ENCODE measurements around the gene FAM3D. TPM values are rescaled to one million over a fixed set of nuclear protein-coding genes. Genes with fewer than 3 reads are reported as not detected.
A peak's percentile ranks its signal among the peaks of the same experiment; 100 is the strongest.

FAM3D gene
- polyA plus RNA-seq, 1 donor (not counting 4 experiments of a cell fraction or from before 2014, with no cell fraction given) = not detected

DNA sequence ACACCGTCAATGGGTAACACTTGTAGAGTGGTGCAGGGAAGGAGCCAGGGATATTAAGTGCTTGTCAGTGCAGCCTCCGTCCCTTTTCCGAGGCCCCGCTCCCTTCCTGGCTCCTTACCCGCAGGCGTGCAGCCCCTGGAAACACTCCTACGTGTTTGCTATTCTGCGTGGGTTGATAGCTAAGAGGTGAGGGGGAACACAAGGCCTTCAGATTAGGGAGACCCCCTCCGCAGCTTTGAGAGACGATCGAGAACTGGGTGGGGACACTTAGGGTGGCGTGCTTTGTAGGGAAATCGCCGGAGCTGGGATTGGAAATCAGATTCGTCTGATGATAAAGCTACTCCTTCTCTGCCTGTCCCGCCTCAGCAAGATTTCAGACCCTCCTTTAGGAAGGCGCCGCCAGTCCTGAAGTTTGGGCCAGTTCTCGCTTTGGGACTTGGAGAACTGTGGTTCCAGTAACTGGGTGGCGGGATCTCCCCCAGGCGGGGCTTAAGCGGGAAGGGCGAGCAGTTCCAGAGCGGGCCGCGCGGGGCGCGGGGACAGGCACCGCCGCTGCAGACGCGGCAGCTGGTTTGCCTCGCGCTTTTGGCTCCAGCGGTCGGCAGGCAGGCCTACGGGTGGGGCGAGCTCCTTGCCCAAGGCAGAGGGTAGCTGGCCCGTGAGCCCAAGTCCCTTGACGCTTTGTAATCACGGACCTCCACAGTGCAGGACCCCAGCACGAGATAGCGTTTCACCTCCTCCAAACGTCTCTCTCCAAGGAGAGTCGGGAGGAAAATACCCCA, 81.4 kb downstream of the FAM3D start:
- H3K27me3 ChIP-seq (ENCODE audit: control insufficient read depth, extremely low read depth, insufficient read depth, low read length) = peaks cover 35% of the 10 kb centered on the region
- H3K9ac ChIP-seq (ENCODE audit: control insufficient read depth, extremely low read depth, insufficient read depth, low read length) = peak overlapping the region; percentile 52
- DNase-seq (ENCODE audit: low read depth, low spot score) = no peak
- no peaks in the 10 kb centered on the region for H3K79me2 ChIP-seq (ENCODE audit: control insufficient read depth, insufficient read depth, low read length)
- dilution Hi-C loops (cut with MboI; ENCODE audit: extremely low pct_ligation_motif_present, low sequenced_read_pairs) = no loop called here
- TF ChIP-seq EZH2 (IDR thresholded peaks at IDR 0.05; ENCODE audit: low read length) = peak; percentile 35
- TF ChIP-seq, protein P1, sequence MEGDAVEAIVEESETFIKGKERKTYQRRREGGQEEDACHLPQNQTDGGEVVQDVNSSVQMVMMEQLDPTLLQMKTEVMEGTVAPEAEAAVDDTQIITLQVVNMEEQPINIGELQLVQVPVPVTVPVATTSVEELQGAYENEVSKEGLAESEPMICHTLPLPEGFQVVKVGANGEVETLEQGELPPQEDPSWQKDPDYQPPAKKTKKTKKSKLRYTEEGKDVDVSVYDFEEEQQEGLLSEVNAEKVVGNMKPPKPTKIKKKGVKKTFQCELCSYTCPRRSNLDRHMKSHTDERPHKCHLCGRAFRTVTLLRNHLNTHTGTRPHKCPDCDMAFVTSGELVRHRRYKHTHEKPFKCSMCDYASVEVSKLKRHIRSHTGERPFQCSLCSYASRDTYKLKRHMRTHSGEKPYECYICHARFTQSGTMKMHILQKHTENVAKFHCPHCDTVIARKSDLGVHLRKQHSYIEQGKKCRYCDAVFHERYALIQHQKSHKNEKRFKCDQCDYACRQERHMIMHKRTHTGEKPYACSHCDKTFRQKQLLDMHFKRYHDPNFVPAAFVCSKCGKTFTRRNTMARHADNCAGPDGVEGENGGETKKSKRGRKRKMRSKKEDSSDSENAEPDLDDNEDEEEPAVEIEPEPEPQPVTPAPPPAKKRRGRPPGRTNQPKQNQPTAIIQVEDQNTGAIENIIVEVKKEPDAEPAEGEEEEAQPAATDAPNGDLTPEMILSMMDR (optimal IDR thresholded peaks at IDR 0.05 in 1 of 3, IDR thresholded peaks at IDR 0.05 in 1 of 3, conservative IDR thresholded peaks at IDR 0.05 in 1 of 3; ENCODE audit: extremely low read depth in 1 of 3, insufficient read depth in 2 of 3, low read length in 3 of 3) = peak; percentile 57 to 87 (median 68)
- H4K20me1 ChIP-seq (ENCODE audit: control insufficient read depth, extremely low read depth, insufficient read depth, low read length) = no peaks in the 10 kb centered on the region
- no peaks in the 10 kb centered on the region for H3K9me3 ChIP-seq (ENCODE audit: control insufficient read depth, low read depth, low read length)
- H3K36me3 ChIP-seq (ENCODE audit: control insufficient read depth in 2 of 2, extremely low read depth in 1 of 2, insufficient read depth in 2 of 2, low read length in 2 of 2) = no peaks in the 10 kb centered on the region
- H2AFZ ChIP-seq (ENCODE audit: control insufficient read depth, low read length) = peak overlapping the region; percentile 94
- no peaks in the 10 kb centered on the region for H3K9me1 ChIP-seq (ENCODE audit: control insufficient read depth, extremely low read depth, insufficient read depth, low read length)
- peaks cover 10% of the 10 kb centered on the region for H3K4me1 ChIP-seq (ENCODE audit: control insufficient read depth, extremely low read depth, insufficient read depth, low read length)
- H3K27ac ChIP-seq (ENCODE audit: control insufficient read depth, insufficient read depth, low read length) = no peak overlapping the region
- H3K4me3 ChIP-seq (ENCODE audit: control insufficient read depth in 2 of 3, extremely low read depth in 1 of 3, insufficient read depth in 2 of 3, low read depth in 1 of 3, low read length in 3 of 3) = peak overlapping the region; percentile 19 to 79 (median 63)
- FAIRE-seq = no peak
- H3K4me2 ChIP-seq (ENCODE audit: control insufficient read depth, extremely low read depth, insufficient read depth, low read depth, low read length) = peak overlapping the region; percentile 96

DNA sequence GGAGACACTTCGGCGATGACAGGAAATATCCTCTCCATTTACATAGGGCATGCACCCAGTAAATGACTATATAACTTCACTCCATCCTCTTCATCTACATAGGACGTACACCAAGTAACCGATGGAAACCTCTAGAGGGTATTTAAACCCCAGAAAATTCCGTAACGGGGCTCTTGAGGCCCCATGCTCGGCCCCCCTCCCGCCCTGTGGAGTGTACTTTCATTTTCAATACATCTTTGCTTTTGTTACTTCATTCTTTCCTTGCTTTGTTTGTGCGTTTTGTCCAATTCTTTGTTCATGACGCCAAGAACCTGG, 81.9 kb downstream of the FAM3D start:
- Histone ChIP-seq H3K9me1 (ENCODE audit: control insufficient read depth, extremely low read depth, insufficient read depth, low read length) (no peaks in the 10 kb centered on the region), H2AFZ (ENCODE audit: control insufficient read depth, low read length) (peak overlapping the region; percentile 94), H3K36me3 (ENCODE audit: control insufficient read depth in 2 of 2, extremely low read depth in 1 of 2, insufficient read depth in 2 of 2, low read length in 2 of 2) (no peaks in the 10 kb centered on the region), H3K9me3 (ENCODE audit: control insufficient read depth, low read depth, low read length) (no peaks in the 10 kb centered on the region), H3K4me3 (ENCODE audit: control insufficient read depth in 2 of 3, extremely low read depth in 1 of 3, insufficient read depth in 2 of 3, low read depth in 1 of 3, low read length in 3 of 3) (peak overlapping the region; percentile 19 to 79 (median 63)), H3K9ac (ENCODE audit: control insufficient read depth, extremely low read depth, insufficient read depth, low read length) (peak overlapping the region; percentile 52), H3K4me2 (ENCODE audit: control insufficient read depth, extremely low read depth, insufficient read depth, low read depth, low read length) (peak overlapping the region; percentile 96), H3K27ac (ENCODE audit: control insufficient read depth, insufficient read depth, low read length) (no peak overlapping the region), H3K4me1 (ENCODE audit: control insufficient read depth, extremely low read depth, insufficient read depth, low read length) (peaks cover 10% of the 10 kb centered on the region), H3K79me2 (ENCODE audit: control insufficient read depth, insufficient read depth, low read length) (no peaks in the 10 kb centered on the region), H3K27me3 (ENCODE audit: control insufficient read depth, extremely low read depth, insufficient read depth, low read length) (peaks cover 35% of the 10 kb centered on the region), H4K20me1 (ENCODE audit: control insufficient read depth, extremely low read depth, insufficient read depth, low read length) (no peaks in the 10 kb centered on the region)
- DNase-seq (ENCODE audit: low read depth, low spot score) = no peak
- TF ChIP-seq, protein P1 (optimal IDR thresholded peaks at IDR 0.05 in 1 of 3, IDR thresholded peaks at IDR 0.05 in 1 of 3, conservative IDR thresholded peaks at IDR 0.05 in 1 of 3; ENCODE audit: extremely low read depth in 1 of 3, insufficient read depth in 2 of 3, low read length in 3 of 3) = no peak
- TF ChIP-seq EZH2 (IDR thresholded peaks at IDR 0.05; ENCODE audit: low read length) = no peak
- dilution Hi-C loops (cut with MboI; ENCODE audit: extremely low pct_ligation_motif_present, low sequenced_read_pairs) = no loop called here
- peak; percentile 13 for FAIRE-seq

Other genes starting within 250 kb of the FAM3D start
- 50.3 to 78.9 TPM (median 77.4 TPM) in 3 replicates for gene PDHB, start 232.9 kb downstream of the FAM3D start, polyA plus RNA-seq
- gene KCTD6, start 174.7 kb downstream of the FAM3D start, polyA plus RNA-seq = 4.9 to 7.6 TPM (median 5.3 TPM) in 3 replicates
- 0.06 to 0.27 TPM (median 0.20 TPM) in 3 replicates for gene ACOX2, start 129.6 kb downstream of the FAM3D start, polyA plus RNA-seq
- gene FAM107A, start 89.4 kb downstream of the FAM3D start, polyA plus RNA-seq = not detected in 3 replicates

Measured in keratinocyte (primary cell).